Activated T-helper 1 cell treated with anti-CD3 and anti-CD28 coated beads, Interleukin-2, amount 50 U/mL, for 16 hours (primary cell): ENCODE data around the gene FOXP2.

Experiments
- DNase-seq, 2 donors: peaks; one replicate each; pipeline ENCODE4 v3.0.0-alpha.2; 2020; ENCODE audit warnings: low read depth in 1 of 2, low spot score in 1 of 2

The FOXP2 gene

GRCh38 chr7:114708646-114709045, 294.0 kb downstream of the FOXP2 start:
- DNase-seq = no peak

GRCh38 chr7:114710499-114710898, 295.9 kb downstream of the FOXP2 start:
- DNase-seq = no peak

GRCh38 chr7:114711241-114711640, 296.6 kb downstream of the FOXP2 start:
- no peak for DNase-seq

GRCh38 chr7:114715907-114716306, 301.3 kb downstream of the FOXP2 start:
- DNase-seq = no peak

- DNase-seq = no peak
These were observed 304.2 kb downstream of the FOXP2 start for GRCh38 chr7:114718861-114719260.

- DNase-seq = no peak
These were observed 306.1 kb downstream of the FOXP2 start for GRCh38 chr7:114720725-114721124.

- DNase-seq = no peak
These were observed 307.9 kb downstream of the FOXP2 start for GRCh38 chr7:114722562-114722961.

- no peak for DNase-seq
These were observed 308.7 kb downstream of the FOXP2 start for GRCh38 chr7:114723308-114723707.

GRCh38 chr7:114740095-114740494, 325.5 kb downstream of the FOXP2 start:
- DNase-seq = no peak

- no peak for DNase-seq
These were observed 326.3 kb downstream of the FOXP2 start for GRCh38 chr7:114740941-114741340.

- no peak for DNase-seq
These were observed 327.3 kb downstream of the FOXP2 start for GRCh38 chr7:114741911-114742310.
